Astrocyte (in vitro differentiated cells and primary cell): ENCODE data around the gene C1orf232.

Experiments used
- EZH2 ChIP-seq: IDR thresholded peaks from 2 replicates; pipeline ENCODE4 v1.6.1; 2012; ENCODE audit warnings: mild to moderate bottlenecking, low read length, inconsistent platforms; ENCODE audit not compliant: insufficient read depth
- TF ChIP-seq, protein P1 (sequence below): IDR thresholded peaks from 2 replicates; pipeline ENCODE4 v1.5.1; 2011; ENCODE audit warnings: low read depth, mild to moderate bottlenecking, inconsistent platforms, low read length, moderate library complexity; ENCODE audit not compliant: insufficient read depth

- TF ChIP-seq, protein P1, sequence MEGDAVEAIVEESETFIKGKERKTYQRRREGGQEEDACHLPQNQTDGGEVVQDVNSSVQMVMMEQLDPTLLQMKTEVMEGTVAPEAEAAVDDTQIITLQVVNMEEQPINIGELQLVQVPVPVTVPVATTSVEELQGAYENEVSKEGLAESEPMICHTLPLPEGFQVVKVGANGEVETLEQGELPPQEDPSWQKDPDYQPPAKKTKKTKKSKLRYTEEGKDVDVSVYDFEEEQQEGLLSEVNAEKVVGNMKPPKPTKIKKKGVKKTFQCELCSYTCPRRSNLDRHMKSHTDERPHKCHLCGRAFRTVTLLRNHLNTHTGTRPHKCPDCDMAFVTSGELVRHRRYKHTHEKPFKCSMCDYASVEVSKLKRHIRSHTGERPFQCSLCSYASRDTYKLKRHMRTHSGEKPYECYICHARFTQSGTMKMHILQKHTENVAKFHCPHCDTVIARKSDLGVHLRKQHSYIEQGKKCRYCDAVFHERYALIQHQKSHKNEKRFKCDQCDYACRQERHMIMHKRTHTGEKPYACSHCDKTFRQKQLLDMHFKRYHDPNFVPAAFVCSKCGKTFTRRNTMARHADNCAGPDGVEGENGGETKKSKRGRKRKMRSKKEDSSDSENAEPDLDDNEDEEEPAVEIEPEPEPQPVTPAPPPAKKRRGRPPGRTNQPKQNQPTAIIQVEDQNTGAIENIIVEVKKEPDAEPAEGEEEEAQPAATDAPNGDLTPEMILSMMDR = no peak
- no peak for TF ChIP-seq EZH2
These were observed 3.6 kb downstream of the C1orf232 start for GRCh38 chr1:26164861-26165842.
